KMS-11 (cell line): ENCODE results near the gene STXBP5.

Experiments used
- H2AFZ ChIP-seq: fragments of 200-600 bp; sonication (generic); 2 replicates; pipeline ENCODE4 v1.6.1; 2016; ENCODE audit warnings: antibody characterized with exemption, mixed run types, low read depth
- H3K27ac ChIP-seq: fragments of 200-600 bp; sonication (generic); 2 replicates; pipeline ENCODE4 v1.6.1; 2016; ENCODE audit warnings: mild to moderate bottlenecking, mixed run types
- H3K27me3 ChIP-seq: fragments of 200-600 bp; sonication (generic); 2 replicates; pipeline ENCODE4 v1.6.1; 2017; ENCODE audit warnings: mild to moderate bottlenecking, low read depth, mixed run types, moderate library complexity; ENCODE audit not compliant: insufficient read depth
- H3K36me3 ChIP-seq: fragments of 200-600 bp; sonication (generic); 2 replicates; pipeline ENCODE4 v1.6.1; 2017; ENCODE audit warnings: mild to moderate bottlenecking, mixed run types; ENCODE audit not compliant: insufficient read depth
- H3K4me1 ChIP-seq: fragments of 200-600 bp; sonication (generic); 2 replicates; pipeline ENCODE4 v1.6.1; 2016; ENCODE audit warnings: mild to moderate bottlenecking, low read depth, mixed run types; ENCODE audit not compliant: poor library complexity, severe bottlenecking
- H3K4me2 ChIP-seq: fragments of 200-600 bp; sonication (generic); 2 replicates; pipeline ENCODE4 v1.7.0; 2016; ENCODE audit warnings: mild to moderate bottlenecking, mixed run types
- H3K4me3 ChIP-seq: fragments of 200-600 bp; sonication (generic); IDR thresholded peaks from 2 replicates; pipeline ENCODE4 v1.6.1; 2017; ENCODE audit warnings: low read depth, low read length, mixed read lengths; ENCODE audit not compliant: insufficient read depth
- H3K79me2 ChIP-seq: fragments of 200-600 bp; sonication (generic); 2 replicates; pipeline ENCODE4 v1.6.1; 2016; ENCODE audit warnings: low read depth, mixed run types; ENCODE audit not compliant: insufficient read depth
- H3K9ac ChIP-seq: fragments of 200-600 bp; sonication (generic); 2 replicates; pipeline ENCODE4 v1.6.1; 2016; ENCODE audit warnings: mild to moderate bottlenecking, mixed run types
- H4K20me1 ChIP-seq: fragments of 200-600 bp; sonication (generic); 2 replicates; pipeline ENCODE4 v1.6.1; 2016; ENCODE audit warnings: mild to moderate bottlenecking, mixed run types; ENCODE audit not compliant: insufficient read depth
- TF ChIP-seq, protein P1 (sequence below): fragments of 200-600 bp; sonication (generic); conservative IDR thresholded peaks from 2 replicates; pipeline ENCODE4 v1.6.1; 2017; ENCODE audit warnings: low read depth, mild to moderate bottlenecking, antibody characterized with exemption, low read length, moderate library complexity, mixed read lengths

The STXBP5 gene

DNA sequence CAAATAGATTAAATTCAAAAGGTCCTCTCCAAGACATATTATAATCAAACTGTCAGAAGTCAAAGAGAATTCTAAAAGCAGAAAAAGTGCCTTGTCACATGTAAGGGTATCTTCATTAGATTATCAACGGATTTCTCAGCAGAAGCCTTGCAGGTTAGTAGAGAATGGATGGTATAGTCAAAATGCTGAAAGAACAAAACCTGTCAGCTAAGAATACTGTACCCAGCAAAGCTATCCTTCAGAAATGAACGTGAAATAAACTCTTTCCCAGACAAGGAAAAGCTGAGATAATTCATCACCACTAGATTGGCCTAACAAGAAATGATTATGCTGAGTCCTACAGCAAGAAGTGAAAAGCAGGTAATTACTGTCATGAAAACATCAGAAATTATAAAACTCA is 92.9 kb downstream of the STXBP5 start:
- H3K27me3 ChIP-seq = no peaks in the 10 kb centered on the region
- TF ChIP-seq, protein P1, sequence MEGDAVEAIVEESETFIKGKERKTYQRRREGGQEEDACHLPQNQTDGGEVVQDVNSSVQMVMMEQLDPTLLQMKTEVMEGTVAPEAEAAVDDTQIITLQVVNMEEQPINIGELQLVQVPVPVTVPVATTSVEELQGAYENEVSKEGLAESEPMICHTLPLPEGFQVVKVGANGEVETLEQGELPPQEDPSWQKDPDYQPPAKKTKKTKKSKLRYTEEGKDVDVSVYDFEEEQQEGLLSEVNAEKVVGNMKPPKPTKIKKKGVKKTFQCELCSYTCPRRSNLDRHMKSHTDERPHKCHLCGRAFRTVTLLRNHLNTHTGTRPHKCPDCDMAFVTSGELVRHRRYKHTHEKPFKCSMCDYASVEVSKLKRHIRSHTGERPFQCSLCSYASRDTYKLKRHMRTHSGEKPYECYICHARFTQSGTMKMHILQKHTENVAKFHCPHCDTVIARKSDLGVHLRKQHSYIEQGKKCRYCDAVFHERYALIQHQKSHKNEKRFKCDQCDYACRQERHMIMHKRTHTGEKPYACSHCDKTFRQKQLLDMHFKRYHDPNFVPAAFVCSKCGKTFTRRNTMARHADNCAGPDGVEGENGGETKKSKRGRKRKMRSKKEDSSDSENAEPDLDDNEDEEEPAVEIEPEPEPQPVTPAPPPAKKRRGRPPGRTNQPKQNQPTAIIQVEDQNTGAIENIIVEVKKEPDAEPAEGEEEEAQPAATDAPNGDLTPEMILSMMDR = no peak
- H3K36me3 ChIP-seq = 0 out of 2 replicates have a peak, but pooled peaks cover 9% of the 10 kb centered on the region
- H3K4me2 ChIP-seq = no peak overlapping the region
- H3K4me1 ChIP-seq = no peaks in the 10 kb centered on the region
- H2AFZ ChIP-seq = no peak overlapping the region
- H3K79me2 ChIP-seq = no peaks in the 10 kb centered on the region
- H3K4me3 ChIP-seq = no peak overlapping the region
- H4K20me1 ChIP-seq = no peaks in the 10 kb centered on the region
- H3K9ac ChIP-seq = no peak overlapping the region
- no peak overlapping the region for H3K27ac ChIP-seq

DNA sequence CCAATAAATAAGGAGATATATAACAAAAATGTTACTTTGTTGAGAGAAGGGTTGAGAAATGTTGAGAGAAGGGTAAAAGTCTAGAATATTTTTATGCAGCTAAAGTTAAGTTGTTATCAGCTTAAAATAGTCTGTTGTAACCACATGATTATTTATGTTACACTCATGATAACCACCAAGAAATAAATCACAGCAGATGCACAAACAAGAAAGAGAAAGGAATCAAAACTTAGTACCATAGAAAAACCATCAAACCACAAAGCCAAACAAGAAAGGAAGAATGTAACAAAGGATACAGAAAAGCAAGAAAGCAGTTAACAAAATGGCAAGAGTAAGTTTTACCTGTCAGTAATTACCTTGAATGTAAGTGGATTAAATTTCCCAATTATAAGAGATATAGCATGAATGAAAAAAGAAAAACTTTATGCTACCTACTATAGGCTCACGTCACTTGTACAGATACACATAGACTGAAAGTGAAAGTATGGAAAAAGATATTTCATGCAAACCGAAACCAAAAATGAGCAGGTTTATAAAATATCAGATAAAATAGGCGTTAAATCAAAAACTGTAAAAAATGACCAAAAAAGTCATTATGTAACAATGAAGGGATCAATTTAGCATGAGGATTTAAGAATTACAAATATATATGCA is 93.6 kb downstream of the STXBP5 start:
- Histone ChIP-seq H3K9ac (no peak overlapping the region), H3K4me3 (no peak overlapping the region), H2AFZ (no peak overlapping the region), H3K27ac (no peak overlapping the region), H3K79me2 (no peaks in the 10 kb centered on the region), H4K20me1 (no peaks in the 10 kb centered on the region), H3K4me2 (no peak overlapping the region), H3K27me3 (no peaks in the 10 kb centered on the region), H3K36me3 (0 out of 2 replicates have a peak, but pooled peaks cover 9% of the 10 kb centered on the region), H3K4me1 (no peaks in the 10 kb centered on the region)
- TF ChIP-seq, protein P1 = no peak

DNA sequence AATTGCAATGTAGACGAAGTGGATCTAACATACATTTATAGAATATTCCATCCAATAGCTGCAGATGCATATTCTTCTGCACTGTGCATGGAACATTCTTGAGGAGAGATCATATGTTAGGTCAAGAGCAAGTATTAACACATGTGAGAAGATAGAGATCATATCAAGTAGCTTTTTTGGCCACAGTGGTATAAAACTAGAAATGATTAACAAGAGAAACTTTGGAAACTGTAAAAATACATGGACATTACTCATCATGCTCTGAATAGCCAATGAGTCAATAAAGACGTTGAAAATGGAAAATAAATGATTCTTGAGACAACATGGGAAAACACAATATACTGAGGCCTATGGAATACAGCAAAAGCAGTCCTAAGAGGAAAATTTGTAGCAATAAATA is 94.2 kb downstream of the STXBP5 start:
- no peaks in the 10 kb centered on the region for H4K20me1 ChIP-seq
- no peaks in the 10 kb centered on the region for H3K79me2 ChIP-seq
- H3K4me1 ChIP-seq = no peaks in the 10 kb centered on the region
- no peak overlapping the region for H2AFZ ChIP-seq
- H3K4me3 ChIP-seq = no peak overlapping the region
- no peak overlapping the region for H3K27ac ChIP-seq
- H3K27me3 ChIP-seq = no peaks in the 10 kb centered on the region
- H3K4me2 ChIP-seq = no peak overlapping the region
- TF ChIP-seq, protein P1 = no peak
- 0 out of 2 replicates have a peak, but pooled peaks cover 9% of the 10 kb centered on the region for H3K36me3 ChIP-seq
- no peak overlapping the region for H3K9ac ChIP-seq

DNA sequence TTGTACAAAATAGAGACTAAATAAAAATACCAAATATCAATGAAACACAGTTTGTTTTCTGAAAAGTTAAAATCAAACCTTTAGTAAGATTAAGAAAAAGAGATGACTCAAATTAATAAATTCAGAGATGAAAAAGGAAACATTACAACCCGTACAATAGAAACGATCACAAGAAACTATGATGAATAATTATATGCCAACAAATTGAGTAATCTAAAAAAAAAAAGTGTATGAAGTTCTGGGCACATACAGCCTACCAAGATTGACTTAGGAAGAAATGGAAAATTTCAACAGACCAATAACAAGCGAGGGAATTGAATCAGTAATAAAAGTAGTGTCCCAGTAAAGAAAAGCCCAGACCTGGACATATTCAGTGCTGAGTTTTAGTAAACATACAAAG is 94.8 kb downstream of the STXBP5 start:
- no peaks in the 10 kb centered on the region for H3K4me1 ChIP-seq
- H4K20me1 ChIP-seq = no peaks in the 10 kb centered on the region
- H3K9ac ChIP-seq = no peak overlapping the region
- H3K36me3 ChIP-seq = 0 out of 2 replicates have a peak, but pooled peaks cover 9% of the 10 kb centered on the region
- no peaks in the 10 kb centered on the region for H3K27me3 ChIP-seq
- no peaks in the 10 kb centered on the region for H3K79me2 ChIP-seq
- no peak overlapping the region for H3K4me2 ChIP-seq
- H2AFZ ChIP-seq = no peak overlapping the region
- TF ChIP-seq, protein P1 = no peak
- no peak overlapping the region for H3K4me3 ChIP-seq
- no peak overlapping the region for H3K27ac ChIP-seq
